Stimulated activated naive CD8-positive, alpha-beta T cell treated with anti-CD3 and anti-CD28 coated beads, Interleukin-15, Interleukin-2, amounts not matched to agents 100 U/mL and 50 U/mL, for 24 hours (primary cell): Measurements from ENCODE around the gene DHX36.

Experiments used
- ATAC-seq: fragments of 150-1000 bp; cut with Tn5 transposase; one replicate; pipeline ENCODE4 v1.10.0; 2021
- DNase-seq: peaks from one replicate; pipeline ENCODE4 v3.0.0; 2021

Gene DHX36

DNA sequence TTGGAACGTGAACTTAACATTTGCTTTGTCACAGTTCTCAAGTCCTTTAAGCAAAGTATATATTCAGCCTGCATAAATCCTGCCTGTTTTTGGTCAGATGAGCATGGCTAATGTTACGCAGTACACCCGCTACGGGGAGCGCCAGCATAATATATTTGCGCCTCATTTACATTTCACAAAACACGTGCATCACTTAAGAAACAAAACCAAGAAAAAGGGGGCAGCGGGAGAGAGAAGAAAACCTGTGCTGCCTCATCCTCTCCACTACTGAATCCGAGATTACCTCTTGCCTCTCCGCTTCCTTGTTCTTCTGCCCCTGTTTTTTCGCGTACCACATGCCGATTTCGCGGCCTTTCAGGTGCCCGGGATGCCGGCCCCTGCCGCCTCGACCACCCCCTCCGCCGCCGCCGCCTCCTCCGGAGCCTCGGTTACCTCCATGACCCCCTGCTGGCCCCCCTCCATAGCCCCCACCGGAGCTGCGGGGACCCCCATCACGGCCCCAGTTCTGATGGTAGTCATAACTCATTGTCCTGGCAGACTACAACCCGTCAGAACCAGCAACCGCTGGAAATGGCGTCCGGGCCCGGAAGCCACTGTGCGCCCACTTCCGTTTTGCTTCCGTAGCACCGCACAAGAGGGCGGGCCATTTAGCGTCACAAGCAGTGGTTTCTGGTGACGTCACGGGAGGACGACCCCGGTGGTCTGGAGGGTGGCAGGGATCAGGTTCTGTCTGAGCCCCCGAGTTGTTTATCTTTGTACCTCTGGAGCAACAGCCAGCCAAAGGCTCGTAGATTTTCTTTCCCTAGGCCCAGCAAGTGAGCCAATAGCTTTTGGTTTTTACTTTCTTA lies at the start of gene DHX36:
DHX36 (minus strand) TSS at position 597 of the 848 bp plus-strand sequence; CDS start at position 526, 71 bp downstream.
- DNase-seq, result peak; percentile 90
- ATAC-seq, result peak; percentile 92

DNA sequence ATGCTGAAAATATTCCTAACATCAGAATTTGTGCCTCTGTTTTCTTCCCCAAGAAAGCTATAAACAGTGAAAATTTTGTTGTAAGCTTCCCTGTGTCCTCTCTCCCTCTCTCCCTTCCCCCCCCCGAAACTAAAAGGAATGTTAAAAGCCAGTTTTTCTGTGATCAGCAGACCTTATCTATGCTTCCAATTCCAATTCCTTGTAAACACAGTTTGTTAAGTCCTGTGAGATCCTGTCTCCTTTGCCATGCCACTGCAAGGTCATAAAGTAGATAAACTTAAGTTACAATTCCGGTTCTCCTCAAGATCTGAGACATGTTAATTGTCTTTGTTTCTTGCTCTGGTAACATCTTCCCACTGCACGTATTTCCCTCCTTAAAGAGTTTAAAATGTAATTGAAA lies 42.9 kb upstream of the DHX36 start:
- ATAC-seq (no peak), DNase-seq (no peak)

GRCh38 chr3:154364849-154365248 lies 40.6 kb upstream of the DHX36 start:
- DNase-seq, result no peak

GRCh38 chr3:154361099-154361498 lies 36.8 kb upstream of the DHX36 start:
- DNase-seq, result no peak

More at GRCh38 chr3:154364849-154365248, 40.6 kb upstream of the DHX36 start:
- no peak for ATAC-seq

GRCh38 chr3:154356009-154356408 lies 31.7 kb upstream of the DHX36 start:
- no peak for DNase-seq
- no peak for ATAC-seq

More at GRCh38 chr3:154361099-154361498, 36.8 kb upstream of the DHX36 start:
- no peak for ATAC-seq

- ATAC-seq (no peak), DNase-seq (no peak)
These were observed 24.9 kb upstream of the DHX36 start for GRCh38 chr3:154349223-154349622.

DNA sequence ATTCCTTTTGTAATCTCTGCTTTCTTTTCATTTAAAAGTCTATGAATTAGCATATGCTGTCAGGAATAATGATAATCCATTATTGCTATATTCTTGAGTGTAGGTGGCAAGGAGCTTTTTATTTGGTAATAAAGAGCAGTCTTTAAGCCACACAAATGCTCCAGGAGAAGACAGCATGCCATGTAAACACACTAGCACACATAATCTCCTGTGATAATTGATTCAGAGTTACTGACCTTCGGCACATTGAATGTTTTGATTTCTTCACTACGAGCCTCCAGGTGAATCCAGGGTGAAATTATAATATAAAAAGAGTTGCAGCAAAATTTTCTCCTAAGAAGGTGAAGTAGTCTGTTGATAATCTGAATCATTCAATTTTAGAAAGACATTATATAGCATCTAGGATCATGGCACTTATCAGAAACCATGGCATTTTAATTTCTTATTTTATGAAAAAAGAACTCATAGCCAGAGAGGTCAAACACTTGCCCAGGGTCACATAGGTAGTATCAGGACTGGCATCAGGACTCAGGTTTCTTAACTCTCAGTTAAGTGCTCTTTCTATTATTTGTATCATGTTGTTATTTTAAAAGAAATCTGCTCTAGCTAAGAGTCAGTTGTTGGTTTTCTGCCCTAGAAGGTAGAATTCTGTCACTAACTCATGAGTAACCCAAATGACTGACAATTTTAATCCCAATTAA lies 21.3 kb upstream of the DHX36 start:
- ATAC-seq (no peak), DNase-seq (no peak)

GRCh38 chr3:154338570-154338969 lies 14.3 kb upstream of the DHX36 start:
- no peak for ATAC-seq
- no peak for DNase-seq

- no peak for DNase-seq
- ATAC-seq, result no peak
These were observed 13.7 kb upstream of the DHX36 start for GRCh38 chr3:154338008-154338407.

GRCh38 chr3:154334973-154335420 lies 10.7 kb upstream of the DHX36 start:
- ATAC-seq (no peak), DNase-seq (no peak)

DNA sequence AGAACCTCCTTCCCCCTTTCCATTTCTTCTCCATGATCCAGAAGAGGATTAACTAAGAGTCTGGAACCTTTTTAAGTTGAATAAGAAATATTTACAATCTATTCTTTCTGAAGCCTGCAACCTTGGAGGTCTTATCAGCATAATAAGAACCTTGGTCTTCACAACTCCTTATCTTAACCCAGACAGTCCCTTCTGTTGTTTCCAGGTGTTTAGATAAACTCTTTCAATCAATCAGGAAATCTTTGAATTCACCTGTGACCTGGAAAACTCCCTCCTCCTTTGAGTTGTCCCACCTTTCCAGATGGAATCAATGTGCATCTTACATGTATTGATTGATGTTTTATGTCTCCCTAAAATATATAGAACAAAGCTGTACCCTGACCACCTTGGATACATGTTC lies 3.6 kb upstream of the DHX36 start:
- no peak for DNase-seq

GRCh38 chr3:154324919-154325318 lies 632 bp upstream of the DHX36 start:
- ATAC-seq, result no peak

More for the DNA sequence above, 3.6 kb upstream of the DHX36 start:
- ATAC-seq, result no peak

GRCh38 chr3:154316974-154317767 lies 7.1 kb downstream of the DHX36 start:
- no peak for DNase-seq
- peak; percentile 60 for ATAC-seq

More at GRCh38 chr3:154324919-154325318, 632 bp upstream of the DHX36 start:
- no peak for DNase-seq

DNA sequence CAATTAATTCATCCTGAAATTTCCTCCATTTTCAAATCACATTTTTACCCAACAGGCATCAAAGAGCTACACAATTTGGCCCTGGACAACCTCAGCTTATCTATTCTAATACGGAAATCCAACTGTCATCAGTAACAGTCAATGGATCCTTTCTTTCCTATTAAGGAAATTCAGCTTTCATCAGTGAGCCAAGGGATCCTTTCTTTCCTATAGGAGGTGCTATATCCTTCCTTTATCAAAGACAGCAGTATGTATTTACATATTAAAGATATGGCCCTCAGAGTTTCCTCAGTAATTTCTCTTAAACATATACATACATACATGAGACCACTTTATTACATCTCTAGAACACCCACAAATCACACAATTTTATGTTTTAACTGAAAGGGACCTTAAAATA lies 10.1 kb downstream of the DHX36 start:
- DNase-seq (no peak), ATAC-seq (no peak)

DNA sequence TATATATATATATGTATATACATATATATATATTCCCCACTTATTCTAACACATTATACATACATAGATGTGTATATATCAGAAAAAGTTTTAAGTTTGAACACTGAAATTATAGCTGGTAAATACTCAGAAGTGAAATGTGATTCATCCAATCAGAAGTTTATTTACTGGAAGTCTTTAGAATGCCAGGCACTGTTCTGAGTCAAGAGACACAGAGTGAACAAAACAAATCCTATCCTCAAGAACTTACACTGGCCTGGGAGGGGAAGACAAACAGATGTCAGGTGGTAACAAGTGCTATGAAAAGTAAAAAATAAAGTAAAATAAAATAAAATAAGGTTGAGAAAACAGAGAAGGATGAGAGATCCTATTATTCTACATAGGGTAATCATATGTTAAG lies 13.4 kb downstream of the DHX36 start:
- no peak for DNase-seq

DNA sequence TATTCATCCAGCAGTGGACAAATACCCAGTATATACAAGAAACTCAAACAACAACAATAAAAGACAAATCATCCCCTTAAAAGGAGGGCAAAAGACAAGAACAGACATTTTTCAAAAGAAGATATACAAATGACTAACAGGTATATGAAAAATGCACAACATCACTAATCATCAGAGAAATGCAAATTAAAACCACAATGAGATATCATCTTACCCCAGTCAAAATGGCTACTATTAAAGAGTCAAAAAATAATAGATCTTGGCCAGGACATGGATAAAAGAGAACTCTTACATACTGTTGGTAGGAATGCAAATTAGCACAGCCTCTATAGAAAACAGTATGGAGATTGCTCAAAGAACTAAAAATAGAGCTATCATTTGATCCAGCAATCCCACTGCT lies 16.9 kb downstream of the DHX36 start:
- ATAC-seq, result no peak

More for the DNA sequence above, 13.4 kb downstream of the DHX36 start:
- no peak for ATAC-seq

GRCh38 chr3:154304936-154305335 lies 19.4 kb downstream of the DHX36 start:
- DNase-seq, result no peak
- no peak for ATAC-seq

More for the DNA sequence above, 16.9 kb downstream of the DHX36 start:
- DNase-seq, result no peak

- no peak for DNase-seq
- no peak for ATAC-seq
These were observed 20.0 kb downstream of the DHX36 start for GRCh38 chr3:154304116-154304786.

- no peak for ATAC-seq
These were observed 22.7 kb downstream of the DHX36 start for GRCh38 chr3:154301561-154301960.

DNA sequence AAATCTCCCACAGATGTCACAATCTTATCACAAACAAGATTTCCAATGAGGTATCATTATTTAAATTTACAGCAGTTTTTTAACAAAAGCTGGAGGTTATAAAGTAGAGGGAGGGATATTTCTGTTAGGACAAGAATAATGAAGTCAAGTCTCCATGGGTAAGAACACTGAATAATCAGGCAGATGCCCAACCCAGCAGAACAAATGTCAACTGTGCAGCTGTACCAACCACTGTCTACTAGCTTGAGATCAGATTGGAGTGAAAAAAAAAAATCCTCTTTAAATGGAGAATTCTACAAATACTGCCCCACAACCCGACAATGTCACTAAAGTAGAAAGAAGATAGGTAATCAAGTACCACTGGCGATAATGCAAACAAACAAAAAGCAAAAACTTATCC lies 30.3 kb downstream of the DHX36 start:
- no peak for DNase-seq
- ATAC-seq, result no peak

More at GRCh38 chr3:154301561-154301960, 22.7 kb downstream of the DHX36 start:
- no peak for DNase-seq

DNA sequence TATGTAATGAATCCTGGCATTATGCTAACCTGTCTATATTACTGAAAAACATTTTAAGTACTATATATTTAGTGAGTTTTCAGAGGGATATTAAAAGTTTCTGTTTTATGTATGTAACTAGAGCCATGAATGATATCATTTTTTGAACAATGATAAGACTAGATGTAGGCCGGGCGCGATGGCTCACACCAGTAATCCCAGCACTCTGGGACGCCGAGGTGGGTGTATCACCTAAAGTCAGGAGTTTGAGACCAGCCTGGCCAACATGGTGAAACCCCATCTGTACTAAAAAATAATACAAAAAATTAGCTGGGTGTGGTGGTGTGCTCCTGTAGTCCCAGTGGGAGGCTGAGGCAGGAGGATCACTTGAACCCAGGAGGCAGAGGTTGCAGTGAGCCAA lies 34.1 kb downstream of the DHX36 start:
- ATAC-seq, result no peak
- DNase-seq, result no peak

DNA sequence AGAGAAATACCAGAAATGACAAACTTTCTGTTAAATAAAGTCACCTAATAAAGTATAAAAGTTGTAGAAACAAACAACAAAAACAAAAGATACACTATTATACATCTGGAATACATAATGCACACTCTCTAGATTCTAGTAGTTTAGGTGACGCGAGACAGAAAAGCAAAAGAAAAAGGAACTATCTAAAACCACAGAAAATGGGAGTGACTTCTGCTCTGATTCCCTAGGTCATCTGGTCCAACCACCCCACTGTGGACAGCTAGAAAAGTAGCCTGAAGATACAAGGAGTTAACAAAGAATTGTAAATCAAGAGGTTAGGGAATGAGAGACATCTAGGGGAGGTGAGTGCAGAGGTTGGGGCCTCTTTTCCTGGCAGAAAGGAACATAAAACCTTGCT lies 39.1 kb downstream of the DHX36 start:
- ATAC-seq (no peak), DNase-seq (no peak)
